ENCODE results near the gene CCDC33. TPM values are rescaled to one million over a fixed set of nuclear protein-coding genes. Genes with fewer than 3 reads are reported as not detected.

The CCDC33 gene
- total RNA-seq, 1 donor from 2014 or later, result 4.2 TPM

DNA sequence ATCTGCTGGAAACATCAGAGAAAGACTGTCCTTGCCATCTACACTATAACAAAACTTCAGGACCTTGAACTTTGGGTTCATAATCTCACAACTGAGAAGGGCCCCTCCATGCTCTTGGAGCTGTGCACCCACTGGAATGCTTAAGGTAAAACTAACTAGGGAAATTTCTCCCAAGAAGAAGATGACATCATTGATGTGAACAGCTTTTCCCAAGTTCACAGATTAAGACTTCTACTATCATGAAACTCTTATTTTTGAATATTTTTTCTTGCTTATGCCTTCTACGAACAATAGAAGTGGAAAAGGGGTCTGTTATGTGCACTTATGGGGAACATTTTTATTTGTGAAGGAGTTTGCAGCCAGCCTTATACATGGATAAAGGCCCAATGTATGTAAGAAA lies 126.4 kb downstream of the CCDC33 start:
- Mint-ChIP-seq H3K4me1 (peaks cover 12% of the 10 kb centered on the region), H3K36me3 (no peaks in the 10 kb centered on the region), H3K9me3 (no peaks in the 10 kb centered on the region), H3K4me3 (no peak overlapping the region), H3K27ac (no peak overlapping the region), H3K27me3 (ENCODE audit: low read depth) (no peaks in the 10 kb centered on the region)
- TF ChIP-seq, protein P1, sequence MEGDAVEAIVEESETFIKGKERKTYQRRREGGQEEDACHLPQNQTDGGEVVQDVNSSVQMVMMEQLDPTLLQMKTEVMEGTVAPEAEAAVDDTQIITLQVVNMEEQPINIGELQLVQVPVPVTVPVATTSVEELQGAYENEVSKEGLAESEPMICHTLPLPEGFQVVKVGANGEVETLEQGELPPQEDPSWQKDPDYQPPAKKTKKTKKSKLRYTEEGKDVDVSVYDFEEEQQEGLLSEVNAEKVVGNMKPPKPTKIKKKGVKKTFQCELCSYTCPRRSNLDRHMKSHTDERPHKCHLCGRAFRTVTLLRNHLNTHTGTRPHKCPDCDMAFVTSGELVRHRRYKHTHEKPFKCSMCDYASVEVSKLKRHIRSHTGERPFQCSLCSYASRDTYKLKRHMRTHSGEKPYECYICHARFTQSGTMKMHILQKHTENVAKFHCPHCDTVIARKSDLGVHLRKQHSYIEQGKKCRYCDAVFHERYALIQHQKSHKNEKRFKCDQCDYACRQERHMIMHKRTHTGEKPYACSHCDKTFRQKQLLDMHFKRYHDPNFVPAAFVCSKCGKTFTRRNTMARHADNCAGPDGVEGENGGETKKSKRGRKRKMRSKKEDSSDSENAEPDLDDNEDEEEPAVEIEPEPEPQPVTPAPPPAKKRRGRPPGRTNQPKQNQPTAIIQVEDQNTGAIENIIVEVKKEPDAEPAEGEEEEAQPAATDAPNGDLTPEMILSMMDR (IDR thresholded peaks at IDR 0.05; ENCODE audit: unreplicated experiment), result no peak
- DNase-seq (ENCODE audit: low spot score in 2 of 2, unreplicated experiment in 2 of 2), result no peak

DNA sequence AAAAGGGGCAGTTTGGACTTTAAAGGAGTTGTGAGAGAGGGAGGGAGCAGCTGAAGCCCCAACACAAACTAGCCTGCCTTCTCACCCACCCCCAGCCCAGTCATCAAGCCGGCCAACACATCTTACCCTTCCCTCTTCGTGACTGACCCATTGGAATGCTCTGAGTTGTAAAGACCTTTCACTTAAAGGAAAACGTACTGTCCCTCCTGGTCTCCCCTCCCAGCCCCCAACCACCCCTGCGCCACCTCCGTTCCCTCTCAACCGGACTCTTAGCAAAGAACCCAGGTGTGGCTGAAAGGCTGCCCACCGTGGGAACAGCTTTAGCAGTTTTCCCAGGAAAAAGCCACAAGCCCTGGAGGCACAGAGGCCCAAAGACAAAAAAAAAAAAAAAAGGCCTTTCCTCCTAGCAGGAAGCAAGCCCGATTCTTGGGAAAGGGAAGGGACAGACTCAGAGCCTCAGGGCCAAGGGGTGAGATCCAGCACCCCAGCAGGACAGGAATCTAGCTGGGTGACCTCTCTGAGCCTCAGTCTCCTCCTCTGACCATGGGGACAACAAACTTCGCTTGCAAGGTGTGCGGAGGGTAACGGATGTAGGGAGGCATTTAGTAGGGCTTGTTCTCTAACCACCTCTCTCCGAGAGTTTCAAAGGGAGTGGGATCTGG lies 128.9 kb downstream of the CCDC33 start:
- Mint-ChIP-seq H3K36me3 (no peaks in the 10 kb centered on the region), H3K9me3 (no peaks in the 10 kb centered on the region), H3K4me1 (peaks cover 12% of the 10 kb centered on the region), H3K27me3 (ENCODE audit: low read depth) (no peaks in the 10 kb centered on the region), H3K27ac (peak overlapping the region; percentile 93), H3K4me3 (peak overlapping the region; percentile 82)
- no peak for DNase-seq (ENCODE audit: low spot score in 2 of 2, unreplicated experiment in 2 of 2)
- TF ChIP-seq, protein P1 (IDR thresholded peaks at IDR 0.05; ENCODE audit: unreplicated experiment), result no peak

DNA sequence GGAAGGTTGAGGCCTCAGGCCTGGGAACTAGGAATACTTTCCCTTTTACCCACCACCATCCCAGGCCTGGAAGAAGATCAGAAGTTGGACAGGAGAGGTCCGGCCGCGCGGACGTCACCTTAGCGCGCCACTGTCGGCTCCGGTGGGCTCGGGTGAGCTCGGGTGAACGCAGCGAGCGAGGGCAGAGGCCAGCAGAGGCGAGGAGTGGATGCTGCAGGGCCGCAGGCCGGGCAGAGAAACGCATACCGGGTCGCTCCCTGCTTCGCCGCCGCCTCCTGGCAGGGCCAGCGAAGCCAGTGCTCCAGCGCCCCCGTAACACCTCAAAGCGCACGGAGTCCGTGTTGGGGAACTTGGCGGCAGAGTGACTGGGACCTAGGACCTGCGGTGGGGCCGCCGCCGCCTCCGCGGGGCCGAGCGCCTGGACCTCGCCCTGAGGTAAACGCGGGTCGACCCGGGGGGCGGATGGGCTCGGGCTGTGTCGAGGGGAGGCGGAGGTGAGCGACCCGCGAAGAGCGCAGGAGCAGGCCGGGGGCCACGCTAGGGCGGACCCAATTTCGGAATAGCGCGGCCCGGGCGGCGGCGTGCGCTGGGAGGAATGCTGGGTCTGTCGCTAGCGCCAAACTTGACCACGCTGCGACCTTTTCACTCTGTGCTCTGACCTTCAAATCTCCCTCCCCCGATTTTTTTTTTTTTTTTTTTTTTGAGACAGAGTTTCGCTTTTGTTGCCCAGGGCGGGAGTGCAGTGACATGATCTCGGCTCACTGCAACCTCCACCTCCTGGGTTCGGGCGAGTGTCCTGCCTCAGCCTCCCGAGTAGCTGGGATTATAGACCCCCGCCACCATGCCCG lies 129.7 kb downstream of the CCDC33 start:
- TF ChIP-seq, protein P1 (IDR thresholded peaks at IDR 0.05; ENCODE audit: unreplicated experiment), result no peak

DNA sequence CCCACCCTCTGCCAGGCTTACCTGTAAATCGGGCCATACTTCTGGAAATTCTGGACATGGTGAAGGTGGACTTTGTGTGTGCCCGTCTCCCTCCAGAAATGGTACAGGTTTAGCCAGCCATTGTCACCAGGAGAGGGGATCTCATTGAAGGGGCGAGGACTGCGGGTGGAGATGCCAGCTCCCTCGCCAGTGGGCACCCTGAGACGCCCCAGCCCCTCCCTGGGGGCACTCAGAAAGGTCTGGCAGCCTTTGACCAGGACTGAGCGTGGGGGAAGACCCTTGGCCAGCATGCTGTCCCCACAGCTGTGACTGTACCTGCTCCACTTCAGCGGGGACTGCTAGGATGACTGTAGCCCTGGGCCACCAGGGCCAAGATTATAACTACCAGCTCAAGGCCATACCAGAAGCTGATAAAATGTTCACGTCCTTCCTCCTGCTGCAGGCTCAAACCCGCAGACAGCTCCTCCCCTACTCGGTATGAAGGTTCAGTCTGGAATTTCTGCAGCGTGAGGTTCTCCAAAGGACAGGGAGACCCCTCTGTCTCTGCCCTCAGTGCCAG lies 131.2 kb downstream of the CCDC33 start, which contains the start of gene CYP11A1:
Gene CYP11A1 (minus strand): TSS at position 351 of the 559 bp plus-strand sequence. CDS start 61 bp downstream, at position 290.
- Mint-ChIP-seq H3K9me3 (no peaks in the 10 kb centered on the region), H3K27me3 (ENCODE audit: low read depth) (no peaks in the 10 kb centered on the region), H3K36me3 (no peaks in the 10 kb centered on the region), H3K27ac (no peak within 1 kb of the TSS), H3K4me3 (peak within 1 kb of the TSS; percentile 56), H3K4me1 (peaks cover 12% of the 10 kb centered on the region)
- DNase-seq (ENCODE audit: low spot score in 2 of 2, unreplicated experiment in 2 of 2), result no peak
- TF ChIP-seq, protein P1 (IDR thresholded peaks at IDR 0.05; ENCODE audit: unreplicated experiment), result no peak

More for the DNA sequence above, 129.7 kb downstream of the CCDC33 start:
- peak in 1 of 2 experiments; percentile 70 for DNase-seq (ENCODE audit: low spot score in 2 of 2, unreplicated experiment in 2 of 2)
- H3K27me3 Mint-ChIP-seq (ENCODE audit: low read depth), result no peaks in the 10 kb centered on the region
- peaks cover 12% of the 10 kb centered on the region for H3K4me1 Mint-ChIP-seq
- H3K27ac Mint-ChIP-seq, result peak overlapping the region; percentile 93
- no peaks in the 10 kb centered on the region for H3K9me3 Mint-ChIP-seq
- peak overlapping the region; percentile 82 for H3K4me3 Mint-ChIP-seq
- no peaks in the 10 kb centered on the region for H3K36me3 Mint-ChIP-seq

DNA sequence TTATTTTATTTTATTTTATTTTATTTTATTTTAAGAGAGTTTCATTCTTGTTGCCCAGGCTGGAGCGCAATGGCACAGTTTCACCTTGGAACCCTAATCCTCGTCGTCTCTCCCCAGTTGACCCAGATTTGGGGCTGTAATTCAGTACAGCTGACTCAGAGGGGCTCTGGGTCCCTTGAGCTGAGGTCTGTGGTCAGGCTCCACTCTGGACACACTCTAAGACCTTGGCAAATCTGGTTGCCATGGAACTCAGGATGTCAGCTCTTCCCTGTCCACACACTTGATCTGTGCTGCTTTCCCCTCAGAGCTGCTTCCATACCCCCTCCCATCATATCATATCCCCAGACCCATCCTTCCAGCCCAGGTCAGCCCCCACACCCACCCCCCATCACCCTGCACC lies 132.0 kb downstream of the CCDC33 start:
- no peak overlapping the region for H3K27ac Mint-ChIP-seq
- H3K36me3 Mint-ChIP-seq, result no peaks in the 10 kb centered on the region
- H3K4me3 Mint-ChIP-seq, result no peak overlapping the region
- DNase-seq (ENCODE audit: low spot score in 2 of 2, unreplicated experiment in 2 of 2), result no peak
- peaks cover 12% of the 10 kb centered on the region for H3K4me1 Mint-ChIP-seq
- TF ChIP-seq, protein P1 (IDR thresholded peaks at IDR 0.05; ENCODE audit: unreplicated experiment), result no peak
- H3K27me3 Mint-ChIP-seq (ENCODE audit: low read depth), result no peaks in the 10 kb centered on the region
- H3K9me3 Mint-ChIP-seq, result no peaks in the 10 kb centered on the region

Data from mesothelial cell of epicardium (in vitro differentiated cells).